Measurements from ENCODE around the gene OR6C2.

Gene OR6C2

GRCh38 chr12:55492078-55492477 is 48.2 kb downstream of the OR6C2 start, which contains the start of gene OR6C68:
OR6C68 (plus strand) TSS chr12:55492378; CDS start chr12:55492378, 0 bp downstream.
- Histone ChIP-seq H3F3A (ENCODE audit: control insufficient read depth, insufficient read depth) (no peaks in the 10 kb centered on the region), H3K36me3 (ENCODE audit: control insufficient read depth, low read length) (no peaks in the 10 kb centered on the region), H3K9me3 (ENCODE audit: control insufficient read depth, insufficient read depth, low read length) (no peaks in the 10 kb centered on the region), H4K20me1 (ENCODE audit: control insufficient read depth, insufficient read depth, low read depth, low read length) (no peaks in the 10 kb centered on the region), H3K4me1 (ENCODE audit: control insufficient read depth, low read length) (no peaks in the 10 kb centered on the region), H3K79me2 (ENCODE audit: control insufficient read depth, low read length) (no peaks in the 10 kb centered on the region), H3K4me3 (ENCODE audit: low read length) (no peak within 1 kb of the TSS), H3K27ac (ENCODE audit: low read depth, low read length) (no peak within 1 kb of the TSS), H3K9me2 (replicated peaks; ENCODE audit: control insufficient read depth, low read length) (no peaks in the 10 kb centered on the region), H3K4me2 (ENCODE audit: low read length) (no peak within 1 kb of the TSS), H3K27me3 (ENCODE audit: control insufficient read depth, low read length) (no peaks in the 10 kb centered on the region)
- TF ChIP-seq EZH2phosphoT487 (IDR thresholded peaks at IDR 0.05; ENCODE audit: borderline replicate concordance, low read length): no peak
- no peak for TF ChIP-seq CTCF (IDR thresholded peaks at IDR 0.05; ENCODE audit: low read depth, low read length, poor library complexity, severe bottlenecking)

GRCh38 chr12:55495490-55495889 is 51.6 kb downstream of the OR6C2 start:
- Histone ChIP-seq H3K36me3 (ENCODE audit: control insufficient read depth, low read length) (no peaks in the 10 kb centered on the region), H3K79me2 (ENCODE audit: control insufficient read depth, low read length) (no peaks in the 10 kb centered on the region), H3K9me3 (ENCODE audit: control insufficient read depth, insufficient read depth, low read length) (no peaks in the 10 kb centered on the region), H3K27me3 (ENCODE audit: control insufficient read depth, low read length) (no peaks in the 10 kb centered on the region), H4K20me1 (ENCODE audit: control insufficient read depth, insufficient read depth, low read depth, low read length) (no peaks in the 10 kb centered on the region), H3K9me2 (replicated peaks; ENCODE audit: control insufficient read depth, low read length) (no peaks in the 10 kb centered on the region), H3K27ac (ENCODE audit: low read depth, low read length) (no peak overlapping the region), H3F3A (ENCODE audit: control insufficient read depth, insufficient read depth) (no peaks in the 10 kb centered on the region), H3K4me3 (ENCODE audit: low read length) (no peak overlapping the region), H3K4me2 (ENCODE audit: low read length) (no peak overlapping the region), H3K4me1 (ENCODE audit: control insufficient read depth, low read length) (no peaks in the 10 kb centered on the region)
- TF ChIP-seq EZH2phosphoT487 (IDR thresholded peaks at IDR 0.05; ENCODE audit: borderline replicate concordance, low read length) (no peak), CTCF (IDR thresholded peaks at IDR 0.05; ENCODE audit: low read depth, low read length, poor library complexity, severe bottlenecking) (no peak)

GRCh38 chr12:55499231-55499630 is 55.4 kb downstream of the OR6C2 start:
- no peaks in the 10 kb centered on the region for H3K9me3 ChIP-seq (ENCODE audit: control insufficient read depth, insufficient read depth, low read length)
- H3K4me2 ChIP-seq (ENCODE audit: low read length): no peak overlapping the region
- no peaks in the 10 kb centered on the region; the same call in 1 of the 2 replicates for H3K4me1 ChIP-seq (ENCODE audit: control insufficient read depth, low read length)
- no peaks in the 10 kb centered on the region for H3K27me3 ChIP-seq (ENCODE audit: control insufficient read depth, low read length)
- no peak overlapping the region for H3K4me3 ChIP-seq (ENCODE audit: low read length)
- H3K79me2 ChIP-seq (ENCODE audit: control insufficient read depth, low read length): no peaks in the 10 kb centered on the region
- TF ChIP-seq CTCF (IDR thresholded peaks at IDR 0.05; ENCODE audit: low read depth, low read length, poor library complexity, severe bottlenecking) (no peak), EZH2phosphoT487 (IDR thresholded peaks at IDR 0.05; ENCODE audit: borderline replicate concordance, low read length) (no peak)
- H3F3A ChIP-seq (ENCODE audit: control insufficient read depth, insufficient read depth): no peaks in the 10 kb centered on the region
- H3K9me2 ChIP-seq (replicated peaks; ENCODE audit: control insufficient read depth, low read length): no peaks in the 10 kb centered on the region
- H3K27ac ChIP-seq (ENCODE audit: low read depth, low read length): no peak overlapping the region
- H4K20me1 ChIP-seq (ENCODE audit: control insufficient read depth, insufficient read depth, low read depth, low read length): no peaks in the 10 kb centered on the region
- no peaks in the 10 kb centered on the region for H3K36me3 ChIP-seq (ENCODE audit: control insufficient read depth, low read length)
